Measurements from ENCODE around the gene SLC15A1.

- TF ChIP-seq ZNF560 (tag by site-specific recombination; IDR thresholded peaks at IDR 0.05; ENCODE audit: borderline replicate concordance) (no peak), KLF16 (tag by site-specific recombination; IDR thresholded peaks at IDR 0.05) (no peak), CTCF (tag by site-specific recombination; IDR thresholded peaks at IDR 0.05) (no peak), ZNF404 (tag by site-specific recombination; IDR thresholded peaks at IDR 0.05) (no peak), ZNF10 (tag by site-specific recombination; IDR thresholded peaks at IDR 0.05) (no peak), ZBTB44 (tag by site-specific recombination; IDR thresholded peaks at IDR 0.05) (no peak), ZNF23 (tag by site-specific recombination; IDR thresholded peaks at IDR 0.05; ENCODE audit: borderline replicate concordance) (no peak), SP3 (tag by site-specific recombination; IDR thresholded peaks at IDR 0.05) (no peak), ATF2 (tag by site-specific recombination; IDR thresholded peaks at IDR 0.05; ENCODE audit: low read depth) (no peak), BCL11A (tag by site-specific recombination; IDR thresholded peaks at IDR 0.05; ENCODE audit: low read depth) (no peak), ZNF747 (tag by site-specific recombination; IDR thresholded peaks at IDR 0.05) (no peak)
These were observed 77.4 kb downstream of the SLC15A1 start for GRCh38 chr13:98675066-98675465.

Data from HEK293 (cell line).